SK-N-MC (cell line): Measurements from ENCODE around the gene CLIC4.

Experiments used
- DNase-seq: peaks from one replicate; pipeline ENCODE4 v3.0.0-alpha.2; 2011; ENCODE audit warnings: low read depth, low spot score
- H3K27ac ChIP-seq: fragments of 200-600 bp; sonication (generic); 2 replicates; pipeline ENCODE4 v1.5.1; 2016; ENCODE audit warnings: mixed run types
- H3K36me3 ChIP-seq: fragments of 200-600 bp; sonication (generic); 2 replicates; pipeline ENCODE4 v1.6.1; 2017; ENCODE audit warnings: antibody characterized with exemption, low read length, mixed read lengths; ENCODE audit not compliant: insufficient read depth
- H3K4me3 ChIP-seq: fragments of 200-600 bp; sonication (generic); 2 replicates; pipeline ENCODE4 v1.5.1; 2016
- H3K9ac ChIP-seq: fragments of 200-600 bp; sonication (generic); 2 replicates; pipeline ENCODE4 v1.8.0; 2017; ENCODE audit warnings: mixed run types, mixed read lengths; ENCODE audit not compliant: insufficient read length
- H3K9me3 ChIP-seq: fragments of 200-600 bp; sonication (generic); 2 replicates; pipeline ENCODE4 v1.6.1; 2017; ENCODE audit warnings: low read depth, mild to moderate bottlenecking, antibody characterized with exemption, low read length, moderate library complexity, mixed read lengths
- EZH2 ChIP-seq: fragments of 200-600 bp; sonication (generic); IDR thresholded peaks from one replicate; pipeline ENCODE4 v1.6.1; 2017; ENCODE audit warnings: antibody characterized with exemption
- FOXP2 ChIP-seq: optimal IDR thresholded peaks from 2 replicates; pipeline ENCODE3; 2011; ENCODE audit warnings: mild to moderate bottlenecking, moderate library complexity; ENCODE audit not compliant: insufficient read depth; ENCODE audit errors: extremely low read length, control extremely low read depth
- POLR2AphosphoS5 ChIP-seq: IDR thresholded peaks from 2 replicates; pipeline ENCODE4 v1.6.1; 2012; ENCODE audit warnings: mild to moderate bottlenecking, low read depth, low read length, borderline replicate concordance

The CLIC4 gene

GRCh38 chr1:24859063-24860010 is 114.1 kb downstream of the CLIC4 start:
- DNase-seq, result no peak
- no peaks in the 10 kb centered on the region for H3K36me3 ChIP-seq
- H3K4me3 ChIP-seq, result no peak overlapping the region
- H3K27ac ChIP-seq, result no peak overlapping the region
- no peak overlapping the region for H3K9ac ChIP-seq
- TF ChIP-seq EZH2, result no peak
- no peaks in the 10 kb centered on the region for H3K9me3 ChIP-seq

GRCh38 chr1:24860841-24861240 is 115.6 kb downstream of the CLIC4 start:
- no peak overlapping the region for H3K9ac ChIP-seq
- no peak for DNase-seq
- TF ChIP-seq POLR2AphosphoS5, result no peak
- TF ChIP-seq EZH2, result no peak
- TF ChIP-seq FOXP2, result no peak
- H3K36me3 ChIP-seq, result no peaks in the 10 kb centered on the region
- H3K27ac ChIP-seq, result no peak overlapping the region
- H3K4me3 ChIP-seq, result no peak overlapping the region
- no peaks in the 10 kb centered on the region for H3K9me3 ChIP-seq

- no peaks in the 10 kb centered on the region for H3K9me3 ChIP-seq
- TF ChIP-seq EZH2 (no peak), FOXP2 (no peak), POLR2AphosphoS5 (no peak)
- no peak for DNase-seq
- no peak overlapping the region for H3K27ac ChIP-seq
- no peaks in the 10 kb centered on the region for H3K36me3 ChIP-seq
- no peak overlapping the region for H3K9ac ChIP-seq
- H3K4me3 ChIP-seq, result no peak overlapping the region
Measured at GRCh38 chr1:24861821-24862727, 116.8 kb downstream of the CLIC4 start.

- no peak overlapping the region for H3K4me3 ChIP-seq
- H3K36me3 ChIP-seq, result no peaks in the 10 kb centered on the region
Measured at GRCh38 chr1:24862775-24863483, 117.7 kb downstream of the CLIC4 start.

GRCh38 chr1:24864370-24864777 is 119.1 kb downstream of the CLIC4 start:
- no peaks in the 10 kb centered on the region for H3K36me3 ChIP-seq
- peak overlapping the region; percentile 61 for H3K9ac ChIP-seq
- H3K27ac ChIP-seq, result peak overlapping the region; percentile 73; the same call in 1 of the 2 replicates
- peak overlapping the region; percentile 3; the same call in 1 of the 2 replicates for H3K4me3 ChIP-seq
- TF ChIP-seq POLR2AphosphoS5 (no peak), FOXP2 (no peak), EZH2 (no peak)
- no peaks in the 10 kb centered on the region for H3K9me3 ChIP-seq
- DNase-seq, result no peak

More at GRCh38 chr1:24862775-24863483, 117.7 kb downstream of the CLIC4 start:
- no peak overlapping the region for H3K27ac ChIP-seq
- no peak for TF ChIP-seq EZH2
- no peaks in the 10 kb centered on the region for H3K9me3 ChIP-seq
- DNase-seq, result no peak
- no peak overlapping the region for H3K9ac ChIP-seq

- Histone ChIP-seq H3K36me3 (no peaks in the 10 kb centered on the region), H3K9me3 (no peaks in the 10 kb centered on the region), H3K27ac (no peak overlapping the region), H3K9ac (no peak overlapping the region), H3K4me3 (no peak overlapping the region)
- DNase-seq, result no peak
- no peak for TF ChIP-seq POLR2AphosphoS5
- no peak for TF ChIP-seq EZH2
- TF ChIP-seq FOXP2, result no peak
Measured at GRCh38 chr1:24865168-24865567, 119.9 kb downstream of the CLIC4 start.

GRCh38 chr1:24865587-24865986 is 120.3 kb downstream of the CLIC4 start:
- Histone ChIP-seq H3K9ac (no peak overlapping the region), H3K9me3 (no peaks in the 10 kb centered on the region)
- no peak for TF ChIP-seq FOXP2
- TF ChIP-seq EZH2, result no peak
- TF ChIP-seq POLR2AphosphoS5, result no peak

GRCh38 chr1:24866211-24867083 is 121.2 kb downstream of the CLIC4 start:
- no peak for DNase-seq
- Histone ChIP-seq H3K36me3 (no peaks in the 10 kb centered on the region), H3K27ac (no peak overlapping the region), H3K4me3 (no peak overlapping the region), H3K9me3 (no peaks in the 10 kb centered on the region), H3K9ac (no peak overlapping the region)
- no peak for TF ChIP-seq FOXP2
- TF ChIP-seq EZH2, result no peak
- TF ChIP-seq POLR2AphosphoS5, result no peak

More at GRCh38 chr1:24865587-24865986, 120.3 kb downstream of the CLIC4 start:
- Histone ChIP-seq H3K4me3 (no peak overlapping the region), H3K27ac (no peak overlapping the region), H3K36me3 (no peaks in the 10 kb centered on the region)
- DNase-seq, result no peak
